H1 (cell line): Measurements from ENCODE around the gene MBNL2. TPM values are rescaled to one million over a fixed set of nuclear protein-coding genes. Genes with fewer than 3 reads are reported as not detected.

Source experiments
- CBX5 ChIP-seq: fragments of 300-800, 300-1000 bp; sonication (generic); IDR thresholded peaks from 2 replicates; pipeline ENCODE4 v1.7.1; 2016; ENCODE audit warnings: antibody characterized with exemption, low read length, low read depth
- FOSL1 ChIP-seq: IDR thresholded peaks from 2 replicates; pipeline ENCODE4 v1.6.1; 2011; ENCODE audit warnings: mild to moderate bottlenecking, low read depth, low read length, moderate library complexity; ENCODE audit not compliant: insufficient read depth
- POLR2AphosphoS5 ChIP-seq: IDR thresholded peaks from 2 replicates; pipeline ENCODE4 v1.6.1; 2011; ENCODE audit warnings: low read depth, low read length
- TAF7 ChIP-seq: optimal IDR thresholded peaks from 2 replicates; pipeline ENCODE3; 2011; ENCODE audit warnings: low read depth, mild to moderate bottlenecking, inconsistent platforms, low read length, moderate library complexity, borderline replicate concordance
- polyA plus RNA-seq, 7 experiments: library from polyadenylated mRNA; depleted of rRNA in 3 of 7; stranded (reverse) in 5 of 7; unstranded in 2 of 7; fragments of >200 nt in 5 of 7; fragments of 200-250 nt in 2 of 7; gene quantifications; 1 replicate in 5 of 7; 2 replicates in 1 of 7; 4 replicates in 1 of 7; pipeline versions ENCODE4 v1.2.1 to v1.2.3, GENCODE V29; 2011 to 2013; ENCODE audit warnings: missing spikeins in 2 of 7, mixed read lengths in 2 of 7
- total RNA-seq: library from RNA; stranded (reverse); fragmentation: NEBNext Ultra II Directional; extraction: Animal tissue kit (Norgen Biotek cat#: 25700); gene quantifications from 2 replicates; pipeline ENCODE4 v1.2.1, GENCODE V29; 2021

The MBNL2 gene
- total and polyA plus RNA-seq, 2 of the 8 experiments (the other 6 are each of a cell fraction or from before 2014, with no cell fraction given) = 1.0 to 2.6 TPM

DNA sequence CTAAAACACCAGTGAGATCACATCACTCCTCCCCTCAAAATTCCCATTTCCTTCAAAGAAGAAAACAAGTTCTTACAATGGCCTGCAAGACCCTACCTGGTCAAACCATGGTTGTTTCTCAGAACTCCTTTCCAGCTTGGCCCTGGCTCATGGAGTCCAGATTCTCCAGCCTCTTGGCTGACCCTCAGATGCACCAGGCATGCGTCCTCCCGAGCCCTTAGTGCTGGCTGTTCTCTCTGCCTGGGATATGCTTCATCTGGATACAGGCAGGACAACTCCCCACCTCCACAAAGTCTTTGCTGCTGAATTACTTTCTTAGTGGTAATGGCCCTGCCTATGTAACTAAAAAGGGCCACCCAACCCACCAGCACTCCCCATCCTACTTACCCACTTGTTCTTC is 94.3 kb downstream of the MBNL2 start (continued):
- TF ChIP-seq CBX5 (no peak), TAF7 (no peak), FOSL1 (no peak), POLR2AphosphoS5 (no peak)
